Activated CD4-positive, CD25-positive, alpha-beta regulatory T cell treated with anti-CD3 and anti-CD28 coated beads, Interleukin-2, amount 50 U/mL, for 16 hours (primary cell): ENCODE data around the gene PANK4.

Experiments used
- DNase-seq: peaks from one replicate; pipeline ENCODE4 v3.0.0-alpha.2; 2020; ENCODE audit warnings: low read depth, low spot score

The PANK4 gene

GRCh38 chr1:2544875-2545640 is 18.7 kb upstream of the PANK4 start:
- DNase-seq = no peak

GRCh38 chr1:2544093-2544874 is 17.9 kb upstream of the PANK4 start:
- no peak for DNase-seq

DNA sequence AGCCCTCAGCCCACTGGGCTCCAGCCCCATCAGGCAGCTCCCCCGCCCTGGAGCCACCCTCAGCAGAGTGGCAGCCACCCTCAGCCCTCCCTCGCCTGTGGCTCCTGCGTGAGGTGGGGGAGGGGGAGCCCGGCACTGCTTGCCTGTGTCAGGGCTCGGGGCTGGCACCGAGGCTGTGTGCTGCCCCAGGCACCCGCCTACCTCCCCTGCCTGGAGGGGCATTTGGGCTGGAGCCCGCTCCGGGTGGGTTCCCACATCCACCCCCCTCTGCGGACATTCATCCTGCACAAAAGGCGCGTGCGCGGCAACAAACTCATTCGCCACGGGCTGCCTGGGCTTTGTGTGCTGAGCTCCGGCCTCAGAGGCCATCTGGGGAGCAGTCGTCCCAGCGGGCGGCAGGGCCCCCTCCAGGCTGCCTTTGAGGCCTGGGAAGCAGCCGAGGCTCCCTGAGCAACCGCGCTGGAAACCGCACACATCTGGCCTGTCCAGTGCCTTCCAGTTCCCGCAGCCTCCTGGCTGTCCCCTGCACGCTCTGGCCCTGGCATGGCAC is 17.2 kb upstream of the PANK4 start:
- no peak for DNase-seq

DNA sequence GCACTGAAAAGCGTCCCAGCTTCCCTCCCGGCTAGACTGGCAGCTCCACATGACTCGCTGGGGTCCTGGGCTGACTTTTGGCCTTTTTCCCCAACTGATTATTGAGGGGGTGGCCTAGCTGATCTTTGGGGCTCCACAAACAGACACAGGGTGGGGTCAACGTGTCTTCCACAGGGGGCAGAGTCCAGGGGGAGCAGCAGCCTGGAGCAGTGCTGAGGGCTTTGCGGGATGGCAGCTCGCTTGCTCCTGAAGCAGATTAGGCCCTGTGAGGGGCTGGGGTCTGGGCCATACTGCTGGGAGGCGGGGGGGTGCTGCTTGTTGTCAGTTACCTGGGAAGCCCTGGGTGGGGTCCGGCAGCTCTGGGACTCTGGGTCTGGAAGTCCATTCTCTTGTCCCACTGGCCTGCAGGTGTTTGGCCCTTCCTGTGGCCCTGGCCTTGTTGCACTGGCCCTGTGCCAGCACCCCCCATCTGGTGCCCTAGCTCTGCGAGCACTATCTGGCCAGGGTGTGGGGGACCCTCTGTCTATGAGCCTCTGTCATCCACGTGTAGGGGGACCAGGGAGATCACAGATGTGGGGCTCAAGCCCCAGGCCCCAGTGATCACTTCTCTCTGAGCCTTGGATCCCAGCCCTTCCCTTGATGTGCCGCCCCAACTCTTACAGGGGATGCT is 16.0 kb upstream of the PANK4 start:
- DNase-seq = no peak

- no peak for DNase-seq
Observed at GRCh38 chr1:2541619-2542245, 15.3 kb upstream of the PANK4 start.

DNA sequence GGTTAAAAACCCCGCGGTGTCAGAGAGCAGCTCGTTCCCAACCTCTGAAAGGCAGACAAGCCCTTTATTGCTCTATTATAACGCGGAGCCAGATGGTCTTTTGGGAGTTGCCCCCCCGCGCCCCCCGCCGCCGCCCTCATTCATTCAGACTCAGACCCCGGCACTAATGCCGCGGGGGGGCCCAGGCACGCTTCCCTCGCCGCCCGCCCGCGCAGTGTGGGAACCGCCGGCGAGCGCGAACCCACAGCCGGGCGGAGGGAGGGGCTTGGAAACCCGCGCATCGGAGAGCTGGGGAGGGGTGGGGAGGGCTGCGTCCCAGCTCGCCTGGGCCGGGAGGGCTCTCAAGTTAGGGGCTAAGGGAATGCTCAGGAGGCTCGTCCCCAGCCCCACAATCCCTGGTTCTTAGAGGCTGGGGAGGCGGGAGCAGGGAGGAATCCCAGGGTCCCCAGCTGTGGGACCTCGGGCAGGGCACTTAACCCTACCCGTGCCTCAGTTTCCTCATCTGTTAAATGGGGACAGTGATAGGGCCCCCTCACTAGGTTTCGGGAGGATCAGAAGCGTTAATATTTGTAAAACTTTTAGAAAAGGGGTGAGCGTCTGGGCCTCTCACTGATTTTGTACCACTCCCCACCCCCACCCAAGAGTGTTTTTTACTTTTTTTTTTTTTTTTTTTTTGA is 14.6 kb upstream of the PANK4 start:
- no peak for DNase-seq

DNA sequence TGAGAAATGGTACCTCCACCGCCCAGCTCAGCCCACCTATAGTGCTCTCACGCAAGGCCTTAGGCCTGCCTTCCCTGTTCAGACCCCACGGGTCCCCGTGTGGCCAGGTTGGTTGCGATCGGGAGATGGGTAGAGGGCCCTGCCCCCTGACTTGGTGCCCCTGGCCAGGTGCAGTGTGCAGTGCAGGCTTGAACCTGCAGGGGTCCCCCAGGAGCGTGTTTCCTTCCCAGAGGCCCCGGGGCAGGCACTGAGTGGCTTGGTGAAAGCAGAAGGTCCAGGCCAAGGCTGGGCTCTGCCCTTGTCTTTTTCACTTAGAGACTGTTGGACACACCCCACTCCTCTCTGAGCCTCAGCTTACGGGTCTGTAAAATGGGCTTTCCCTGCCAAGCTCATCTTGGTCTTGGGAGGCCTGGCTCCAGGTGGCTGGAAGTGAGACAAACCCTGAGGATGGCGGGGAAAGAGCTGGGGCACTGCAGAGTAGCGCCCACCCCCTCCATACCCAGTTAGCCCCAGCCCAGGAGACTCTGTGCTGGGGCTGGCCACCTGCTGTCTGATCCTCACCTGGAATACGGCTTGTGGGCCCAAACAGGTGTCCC is 13.0 kb upstream of the PANK4 start:
- DNase-seq = no peak

DNA sequence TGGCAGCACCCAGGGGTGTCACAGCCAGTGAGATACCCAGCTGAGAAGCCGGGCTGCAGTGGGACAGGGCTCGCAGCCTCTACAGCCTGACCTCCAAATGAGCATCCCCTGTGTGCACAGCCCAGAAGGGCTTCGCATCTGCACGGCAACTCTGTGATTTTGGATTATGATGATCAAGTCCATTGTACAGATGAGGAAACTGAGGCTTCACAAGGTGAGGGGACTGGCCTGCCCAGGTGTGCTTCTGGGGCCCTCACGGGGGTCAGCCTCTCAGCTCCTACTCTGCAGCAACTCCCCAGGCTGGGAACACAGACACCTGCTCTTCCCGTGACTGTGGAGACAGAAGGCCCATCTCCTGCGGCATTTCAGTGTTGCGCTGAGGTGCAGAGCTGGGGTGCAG is 12.5 kb upstream of the PANK4 start:
- no peak for DNase-seq

DNA sequence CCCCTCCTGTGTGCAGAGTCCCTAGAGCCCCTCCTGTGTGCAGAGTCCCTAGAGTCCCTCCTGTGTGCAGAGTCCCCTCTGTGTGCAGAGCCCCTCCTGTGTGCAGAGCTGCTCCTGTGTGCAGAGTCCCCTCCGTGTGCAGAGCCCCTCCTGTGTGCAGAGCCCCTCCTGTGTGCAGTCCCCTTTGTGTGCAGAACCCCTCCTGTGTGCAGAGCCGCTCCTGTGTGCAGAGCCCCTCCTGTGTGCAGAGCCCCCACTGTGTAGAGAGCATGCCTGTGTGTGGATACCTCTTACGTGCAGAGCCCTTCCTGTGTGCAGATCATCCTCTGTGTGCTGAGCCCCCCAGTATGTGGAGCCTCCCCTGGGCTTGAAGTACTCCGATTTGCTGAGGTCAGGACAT is 12.0 kb upstream of the PANK4 start:
- DNase-seq = no peak

DNA sequence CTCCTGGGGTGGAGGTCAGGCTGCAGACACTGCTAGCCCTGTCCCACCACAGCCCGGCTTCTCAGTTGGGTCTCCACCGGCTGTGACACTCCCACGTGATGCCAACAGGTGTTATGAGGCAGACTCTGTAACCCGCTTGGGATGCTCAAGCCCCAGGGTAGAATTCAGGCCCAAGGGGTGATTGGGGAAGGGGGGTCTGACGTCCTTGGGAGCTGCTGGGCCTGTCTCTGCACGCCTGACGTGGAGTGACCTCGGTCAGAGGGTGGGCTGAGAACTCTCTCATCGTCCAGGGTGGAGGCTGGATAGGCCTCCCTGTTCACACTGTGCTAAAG is 11.4 kb upstream of the PANK4 start:
- DNase-seq = no peak

GRCh38 chr1:2535981-2536380 is 9.6 kb upstream of the PANK4 start:
- no peak for DNase-seq

- no peak for DNase-seq
Observed at GRCh38 chr1:2535455-2535854, 9.1 kb upstream of the PANK4 start.

- no peak for DNase-seq
Observed at GRCh38 chr1:2534687-2535441, 8.5 kb upstream of the PANK4 start.

DNA sequence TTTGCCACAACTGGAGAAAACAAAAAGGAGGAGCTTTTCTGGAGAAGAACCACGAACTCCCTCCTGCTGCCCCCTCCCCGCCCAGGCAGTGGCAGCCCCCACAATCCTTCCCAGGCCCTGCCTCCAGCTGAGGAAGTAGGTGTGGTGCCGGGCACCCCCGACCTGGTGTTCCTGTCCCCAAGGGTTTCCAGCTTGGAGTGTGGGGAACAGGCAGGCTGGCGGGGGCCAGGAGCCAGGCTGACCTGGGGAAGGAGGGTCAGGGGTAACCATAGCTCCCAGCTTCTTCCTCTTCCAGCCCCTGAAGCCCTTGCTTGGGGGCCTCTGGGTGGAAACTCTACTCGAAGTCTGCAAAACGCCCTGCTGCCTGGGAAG is 7.9 kb upstream of the PANK4 start:
- DNase-seq = no peak

- DNase-seq = no peak
Observed at GRCh38 chr1:2533365-2533764, 7.0 kb upstream of the PANK4 start.

DNA sequence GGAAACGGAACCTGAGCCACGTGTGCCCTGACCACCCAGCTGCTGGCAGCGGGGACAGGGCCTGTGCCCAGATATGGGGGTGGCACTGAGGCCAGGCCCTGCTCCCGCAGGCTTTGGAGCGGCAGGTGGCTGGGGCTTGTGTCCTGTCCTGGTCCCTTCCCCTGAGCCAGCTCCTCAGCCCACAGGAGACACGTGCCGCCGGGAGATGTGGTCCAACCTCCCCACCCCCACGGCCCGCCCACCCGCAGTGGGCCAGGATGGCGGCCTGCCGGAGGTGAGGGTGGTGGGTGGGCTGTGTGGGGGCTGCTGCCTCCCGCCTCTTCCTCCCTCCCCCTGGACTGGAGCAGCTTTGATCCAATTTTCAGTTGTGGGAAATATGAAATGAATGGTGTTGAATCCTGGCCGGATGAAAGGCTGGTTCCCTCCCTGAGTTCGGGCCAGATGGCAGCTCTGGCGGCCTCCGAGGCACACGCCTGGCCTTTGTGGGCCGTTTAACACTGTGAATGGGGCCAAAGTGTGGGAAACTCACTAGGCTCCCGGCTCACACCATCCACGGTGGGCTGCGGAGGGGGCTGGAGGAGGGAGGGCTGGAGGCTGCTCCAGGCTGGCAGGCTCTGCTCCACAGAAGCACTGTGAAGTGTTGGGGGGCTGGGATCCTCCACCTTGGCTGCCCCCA is 6.2 kb upstream of the PANK4 start:
- DNase-seq = no peak

GRCh38 chr1:2530513-2531361 is 4.3 kb upstream of the PANK4 start:
- no peak for DNase-seq

GRCh38 chr1:2529784-2530512 is 3.6 kb upstream of the PANK4 start, which contains the start of gene HES5:
HES5 (minus strand) TSS chr1:2530263; CDS start chr1:2530164, 99 bp downstream.
- DNase-seq = no peak
